Pancreas (tissue), 10 donors: ENCODE measurements around the gene CERKL. TPM values are rescaled to one million over a fixed set of nuclear protein-coding genes. Genes with fewer than 3 reads are reported as not detected.

ENCODE experiments used
- ATAC-seq, 4 donors: fragments of 200-7000 bp; cut with Tn5 transposase; one replicate each; pipeline versions ENCODE4 v1.8.0 to v1.9.1; 2020; ENCODE audit warnings: mild to moderate bottlenecking in 4 of 4, moderate library complexity in 4 of 4
- DNase-seq, 6 donors: peaks; one replicate each; pipeline ENCODE4 v3.0.0-alpha.2; 2020
- FAIRE-seq: peaks from 2 replicates; lab custom pipeline; 2012; peaks lifted over from hg19 to GRCh38; lab: Jason Lieb, UNC
- H3K27ac ChIP-seq, 4 donors: fragments of 200-600 bp; sonication (generic); 1 replicate in 3 of 4; 2 replicates in 1 of 4; pipeline versions ENCODE4 v1.5.0 to v1.8.0; 2020
- H3K27me3 ChIP-seq, 4 donors: fragments of 200-600 bp; one replicate each; pipeline ENCODE4 v1.8.0; 2021
- H3K36me3 ChIP-seq, 3 donors: fragments of 200-600 bp; sonication (generic) in 1 of 3; one replicate each; pipeline versions ENCODE4 v1.5.0 to v1.8.0; 2020 to 2021
- H3K4me1 ChIP-seq, 3 donors: fragments of 200-600 bp; one replicate each; pipeline ENCODE4 v1.8.0; 2021
- H3K4me3 ChIP-seq, 4 donors: fragments of 200-600 bp; sonication (generic) in 2 of 4; one replicate each; pipeline versions ENCODE4 v1.5.0 to v1.8.0; 2020 to 2021
- H3K9me3 ChIP-seq, 4 donors: fragments of 200-600 bp; one replicate each; pipeline ENCODE4 v1.8.0; 2021
- CTCF ChIP-seq, 4 donors: fragments of 200-600 bp; sonication (generic) in 3 of 4; IDR thresholded peaks; one replicate each; pipeline versions ENCODE4 v1.5.0 to v1.8.0; 2021; ENCODE audit warnings: antibody characterized with exemption in 4 of 4
- WGBS, 2 donors: extraction: QIAGEN DNeasy Blood & Tissue Kit; methylation state at CpG; one replicate each; pipeline ENCODE4 v1.1.7; 2013; 5-methylcytosine and 5-hydroxymethylcytosine counted together
- intact Hi-C, 3 donors: fragments of 100-400 bp; cut with DNase I; formaldehyde crosslinking; loops; one replicate each; pipeline versions ENCODE4 v1.11.1 to v1.14.2; 2022
- polyA plus RNA-seq, 2 donors: library from polyadenylated mRNA; stranded (reverse); fragments of 200-250 nt; gene quantifications; one replicate each; pipeline ENCODE4 v1.2.3, GENCODE V29; 2013
- total RNA-seq, 6 donors: library from RNA; stranded (reverse); fragmentation: NEBNext Ultra II Directional in 4 of 6; extraction: Animal tissue kit (Norgen Biotek cat#: 25700) in 4 of 6; gene quantifications; one replicate each; pipeline versions ENCODE4 v1.2.1 to v1.2.4, GENCODE V29; 2021 to 2023
- donor health status: healthy with polysubstance abuse.
- donor health status: DM: no; HTN: no; CAD: no; lungs with moderate emphysema.
- donor health status: DM: no; HTN: no; CAD: no.
- donor health status: control.
- donor health status: control.
- donor health status: Bipolar disorder and iron deficiency.
- donor health status: DM: yes; HTN: yes; CAD: no.
- donor health status: DM: no; HTN: no; CAD: no.
- donor health status: DM: no; HTN: no; CAD: no.
- donor health status: DM: yes; HTN: yes; CAD: no.

The CERKL gene
- total and polyA plus RNA-seq, 8 donors, result 0.16 to 4.6 (median 0.56) TPM

- Histone ChIP-seq H3K27ac (no peak overlapping the region), H3K4me3 (no peak overlapping the region), H3K4me1 (no peaks in the 10 kb centered on the region), H3K27me3 (peaks cover 0 to 3% (median 0%) of the 10 kb centered on the region in 4 donors), H3K9me3 (no peaks in the 10 kb centered on the region), H3K36me3 (no peaks in the 10 kb centered on the region)
- WGBS, 2 donors, result 82 to 86% methylated on average over 3 of the region's 3 CpGs
- TF ChIP-seq CTCF (IDR thresholded peaks at IDR 0.05), result no peak
- FAIRE-seq (no peak), DNase-seq (no peak), ATAC-seq (peak in 2 of 4 donors; percentile 67 to 82)
- intact Hi-C loops, result no loop called here
These were observed 28.0 kb downstream of the CERKL start for GRCh38 chr2:181628590-181629585.

- FAIRE-seq (no peak), ATAC-seq (no peak), DNase-seq (no peak)
- no peak overlapping the region for H3K4me3 ChIP-seq
- H3K27ac ChIP-seq, result no peak overlapping the region
- no peaks in the 10 kb centered on the region for H3K4me1 ChIP-seq
- no peaks in the 10 kb centered on the region for H3K9me3 ChIP-seq
- H3K27me3 ChIP-seq, result peaks cover 0 to 3% (median 0%) of the 10 kb centered on the region in 4 donors
- WGBS, 2 donors, result 76 to 82% methylated on average over 3 of the region's 3 CpGs
- TF ChIP-seq CTCF (IDR thresholded peaks at IDR 0.05), result no peak
- H3K36me3 ChIP-seq, result no peaks in the 10 kb centered on the region
- intact Hi-C loops, result no loop called here
These were observed 29.4 kb downstream of the CERKL start for GRCh38 chr2:181627545-181627944.

GRCh38 chr2:181626671-181627070 is 30.2 kb downstream of the CERKL start:
- no peak for DNase-seq
- intact Hi-C loops, result no loop called here
- no peak overlapping the region for H3K4me3 ChIP-seq
- no peak for TF ChIP-seq CTCF (IDR thresholded peaks at IDR 0.05)
- H3K27ac ChIP-seq, result no peak overlapping the region
- no peaks in the 10 kb centered on the region for H3K36me3 ChIP-seq
- H3K27me3 ChIP-seq, result peaks cover 0 to 3% (median 0%) of the 10 kb centered on the region in 4 donors
- FAIRE-seq, result no peak
- no peaks in the 10 kb centered on the region for H3K4me1 ChIP-seq
- ATAC-seq, result no peak
- H3K9me3 ChIP-seq, result no peaks in the 10 kb centered on the region

- no peak for ATAC-seq
- no peaks in the 10 kb centered on the region for H3K9me3 ChIP-seq
- no peaks in the 10 kb centered on the region for H3K36me3 ChIP-seq
- no peak overlapping the region for H3K27ac ChIP-seq
- no peaks in the 10 kb centered on the region for H3K4me1 ChIP-seq
- H3K27me3 ChIP-seq, result no peaks in the 10 kb centered on the region
- H3K4me3 ChIP-seq, result no peak overlapping the region
- FAIRE-seq, result no peak
- no peak for TF ChIP-seq CTCF (IDR thresholded peaks at IDR 0.05)
- intact Hi-C loops, result no loop called here
- no peak for DNase-seq
These were observed 33.7 kb downstream of the CERKL start for GRCh38 chr2:181623159-181623558.
